ENCODE measurements around the gene TGIF1.
A peak's percentile ranks its signal among the peaks of the same experiment; 100 is the strongest.

DNA sequence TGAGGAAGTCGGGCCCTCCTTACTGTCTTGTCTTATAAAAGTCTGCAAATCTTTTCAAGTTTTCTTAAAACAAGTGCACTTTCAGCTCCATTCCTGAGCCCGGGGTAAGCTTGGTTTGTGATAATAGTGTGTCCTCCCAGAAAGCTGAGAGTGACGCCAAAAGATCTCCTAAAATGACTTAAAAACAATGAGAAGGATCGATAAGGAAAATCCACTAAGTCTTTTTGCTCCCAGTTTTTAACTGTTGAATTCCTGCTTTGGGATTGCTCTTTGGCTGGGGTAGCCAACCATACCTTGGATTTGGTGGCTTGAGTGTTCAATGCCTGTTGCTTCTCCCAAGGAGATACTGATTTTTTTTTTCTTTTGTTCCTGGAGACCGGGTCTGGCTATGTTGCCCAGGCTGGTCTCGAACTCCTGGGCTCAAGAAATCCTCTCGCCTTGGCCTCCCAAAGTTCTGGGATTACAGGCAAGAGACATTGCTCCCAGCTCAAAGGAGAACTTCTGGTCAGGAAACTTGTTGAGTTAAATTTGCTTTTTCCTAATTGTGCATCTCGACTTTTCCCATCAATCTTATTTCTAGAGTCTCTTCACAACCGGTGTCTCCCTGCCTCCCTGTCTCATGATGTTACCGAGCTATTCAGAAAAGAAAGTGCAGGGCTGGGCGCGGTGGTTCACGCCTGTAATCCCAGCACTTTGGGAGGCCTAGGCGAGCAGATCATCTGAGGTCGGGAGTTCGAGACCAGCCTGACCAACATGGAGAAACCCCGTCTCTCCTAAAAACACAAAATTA, 3.0 kb downstream of the TGIF1 start:
- TF ChIP-seq SP1 (CRISPR knock-in tag; IDR thresholded peaks at IDR 0.05) (no peak; the same call in 1 of the 2 replicates), HNRNPL (IDR thresholded peaks at IDR 0.05; ENCODE audit: low read depth, low read length) (no peak), CEBPB (tag; IDR thresholded peaks at IDR 0.05) (no peak), SLC30A9 (CRISPR knock-in tag; IDR thresholded peaks at IDR 0.05) (no peak), FOXK1 (CRISPR knock-in tag; IDR thresholded peaks at IDR 0.05; ENCODE audit: borderline replicate concordance) (no peak), CBX3 (IDR thresholded peaks at IDR 0.05; ENCODE audit: borderline replicate concordance in 1 of 2, low read length in 2 of 2) (no peak), MAZ (CRISPR knock-in tag; conservative IDR thresholded peaks at IDR 0.05 in 1 of 2, IDR thresholded peaks at IDR 0.05 in 1 of 2) (peak in 1 of 2 experiments; percentile 11; a peak in 1 of 4 replicates), ZBTB1 (CRISPR knock-in tag; IDR thresholded peaks at IDR 0.05; ENCODE audit: borderline replicate concordance, low read depth) (no peak), MYC (IDR thresholded peaks at IDR 0.05; ENCODE audit: low read depth, low read length) (no peak), MYC (CRISPR knock-in tag; IDR thresholded peaks at IDR 0.05; ENCODE audit: borderline replicate concordance, low read depth) (no peak)
- TF ChIP-seq, protein P1, sequence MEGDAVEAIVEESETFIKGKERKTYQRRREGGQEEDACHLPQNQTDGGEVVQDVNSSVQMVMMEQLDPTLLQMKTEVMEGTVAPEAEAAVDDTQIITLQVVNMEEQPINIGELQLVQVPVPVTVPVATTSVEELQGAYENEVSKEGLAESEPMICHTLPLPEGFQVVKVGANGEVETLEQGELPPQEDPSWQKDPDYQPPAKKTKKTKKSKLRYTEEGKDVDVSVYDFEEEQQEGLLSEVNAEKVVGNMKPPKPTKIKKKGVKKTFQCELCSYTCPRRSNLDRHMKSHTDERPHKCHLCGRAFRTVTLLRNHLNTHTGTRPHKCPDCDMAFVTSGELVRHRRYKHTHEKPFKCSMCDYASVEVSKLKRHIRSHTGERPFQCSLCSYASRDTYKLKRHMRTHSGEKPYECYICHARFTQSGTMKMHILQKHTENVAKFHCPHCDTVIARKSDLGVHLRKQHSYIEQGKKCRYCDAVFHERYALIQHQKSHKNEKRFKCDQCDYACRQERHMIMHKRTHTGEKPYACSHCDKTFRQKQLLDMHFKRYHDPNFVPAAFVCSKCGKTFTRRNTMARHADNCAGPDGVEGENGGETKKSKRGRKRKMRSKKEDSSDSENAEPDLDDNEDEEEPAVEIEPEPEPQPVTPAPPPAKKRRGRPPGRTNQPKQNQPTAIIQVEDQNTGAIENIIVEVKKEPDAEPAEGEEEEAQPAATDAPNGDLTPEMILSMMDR (IDR thresholded peaks at IDR 0.05 in 2 of 3, conservative IDR thresholded peaks at IDR 0.05 in 1 of 3; ENCODE audit: insufficient read depth in 2 of 3, low read depth in 1 of 3, low read length in 3 of 3) = no peak
- TF ChIP-seq, protein P2, sequence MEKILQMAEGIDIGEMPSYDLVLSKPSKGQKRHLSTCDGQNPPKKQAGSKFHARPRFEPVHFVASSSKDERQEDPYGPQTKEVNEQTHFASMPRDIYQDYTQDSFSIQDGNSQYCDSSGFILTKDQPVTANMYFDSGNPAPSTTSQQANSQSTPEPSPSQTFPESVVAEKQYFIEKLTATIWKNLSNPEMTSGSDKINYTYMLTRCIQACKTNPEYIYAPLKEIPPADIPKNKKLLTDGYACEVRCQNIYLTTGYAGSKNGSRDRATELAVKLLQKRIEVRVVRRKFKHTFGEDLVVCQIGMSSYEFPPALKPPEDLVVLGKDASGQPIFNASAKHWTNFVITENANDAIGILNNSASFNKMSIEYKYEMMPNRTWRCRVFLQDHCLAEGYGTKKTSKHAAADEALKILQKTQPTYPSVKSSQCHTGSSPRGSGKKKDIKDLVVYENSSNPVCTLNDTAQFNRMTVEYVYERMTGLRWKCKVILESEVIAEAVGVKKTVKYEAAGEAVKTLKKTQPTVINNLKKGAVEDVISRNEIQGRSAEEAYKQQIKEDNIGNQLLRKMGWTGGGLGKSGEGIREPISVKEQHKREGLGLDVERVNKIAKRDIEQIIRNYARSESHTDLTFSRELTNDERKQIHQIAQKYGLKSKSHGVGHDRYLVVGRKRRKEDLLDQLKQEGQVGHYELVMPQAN (IDR thresholded peaks at IDR 0.05; ENCODE audit: borderline replicate concordance) = no peak
- TF ChIP-seq, protein P3, sequence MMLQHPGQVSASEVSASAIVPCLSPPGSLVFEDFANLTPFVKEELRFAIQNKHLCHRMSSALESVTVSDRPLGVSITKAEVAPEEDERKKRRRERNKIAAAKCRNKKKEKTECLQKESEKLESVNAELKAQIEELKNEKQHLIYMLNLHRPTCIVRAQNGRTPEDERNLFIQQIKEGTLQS (IDR thresholded peaks at IDR 0.05) = no peak
- TF ChIP-seq, protein P3 (CRISPR knock-in tag; conservative IDR thresholded peaks at IDR 0.05) = no peak

Measured in K562 (cell line).